ENCODE measurements around the gene OVOL3.

OVOL3 gene

GRCh38 chr19:36108684-36109083 lies 2.3 kb upstream of the OVOL3 start:
- Histone ChIP-seq H3K27ac (no peak overlapping the region), H3K9me3 (ENCODE audit: severe bottlenecking) (no peaks in the 10 kb centered on the region), H3K36me3 (peaks cover 58% of the 10 kb centered on the region), H3K4me3 (ENCODE audit: low read depth, low read length) (no peak overlapping the region), H3K27me3 (ENCODE audit: insufficient read depth, low read depth, severe bottlenecking) (no peaks in the 10 kb centered on the region)
- no peak for DNase-seq
- TF ChIP-seq, protein P1, sequence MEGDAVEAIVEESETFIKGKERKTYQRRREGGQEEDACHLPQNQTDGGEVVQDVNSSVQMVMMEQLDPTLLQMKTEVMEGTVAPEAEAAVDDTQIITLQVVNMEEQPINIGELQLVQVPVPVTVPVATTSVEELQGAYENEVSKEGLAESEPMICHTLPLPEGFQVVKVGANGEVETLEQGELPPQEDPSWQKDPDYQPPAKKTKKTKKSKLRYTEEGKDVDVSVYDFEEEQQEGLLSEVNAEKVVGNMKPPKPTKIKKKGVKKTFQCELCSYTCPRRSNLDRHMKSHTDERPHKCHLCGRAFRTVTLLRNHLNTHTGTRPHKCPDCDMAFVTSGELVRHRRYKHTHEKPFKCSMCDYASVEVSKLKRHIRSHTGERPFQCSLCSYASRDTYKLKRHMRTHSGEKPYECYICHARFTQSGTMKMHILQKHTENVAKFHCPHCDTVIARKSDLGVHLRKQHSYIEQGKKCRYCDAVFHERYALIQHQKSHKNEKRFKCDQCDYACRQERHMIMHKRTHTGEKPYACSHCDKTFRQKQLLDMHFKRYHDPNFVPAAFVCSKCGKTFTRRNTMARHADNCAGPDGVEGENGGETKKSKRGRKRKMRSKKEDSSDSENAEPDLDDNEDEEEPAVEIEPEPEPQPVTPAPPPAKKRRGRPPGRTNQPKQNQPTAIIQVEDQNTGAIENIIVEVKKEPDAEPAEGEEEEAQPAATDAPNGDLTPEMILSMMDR (IDR thresholded peaks at IDR 0.05; ENCODE audit: low read depth, low read length): no peak

GRCh38 chr19:36111200-36111539 lies 227 bp downstream of the OVOL3 start:
- no peak overlapping the region for H3K4me3 ChIP-seq (ENCODE audit: low read depth, low read length)
- DNase-seq: peak; percentile 26
- peak overlapping the region; percentile 27 for H3K27ac ChIP-seq
- TF ChIP-seq, protein P1 (IDR thresholded peaks at IDR 0.05; ENCODE audit: low read depth, low read length): no peak
- no peaks in the 10 kb centered on the region for H3K9me3 ChIP-seq (ENCODE audit: severe bottlenecking)
- H3K36me3 ChIP-seq: peaks cover 39% of the 10 kb centered on the region
- no peaks in the 10 kb centered on the region for H3K27me3 ChIP-seq (ENCODE audit: insufficient read depth, low read depth, severe bottlenecking)

GRCh38 chr19:36112678-36113077 lies 1.7 kb downstream of the OVOL3 start:
- Histone ChIP-seq H3K27ac (peak overlapping the region; percentile 40), H3K4me3 (ENCODE audit: low read depth, low read length) (no peak overlapping the region), H3K36me3 (peaks cover 46% of the 10 kb centered on the region), H3K27me3 (ENCODE audit: insufficient read depth, low read depth, severe bottlenecking) (no peaks in the 10 kb centered on the region), H3K9me3 (ENCODE audit: severe bottlenecking) (no peaks in the 10 kb centered on the region)
- TF ChIP-seq, protein P1 (IDR thresholded peaks at IDR 0.05; ENCODE audit: low read depth, low read length): no peak
- no peak for DNase-seq

DNA sequence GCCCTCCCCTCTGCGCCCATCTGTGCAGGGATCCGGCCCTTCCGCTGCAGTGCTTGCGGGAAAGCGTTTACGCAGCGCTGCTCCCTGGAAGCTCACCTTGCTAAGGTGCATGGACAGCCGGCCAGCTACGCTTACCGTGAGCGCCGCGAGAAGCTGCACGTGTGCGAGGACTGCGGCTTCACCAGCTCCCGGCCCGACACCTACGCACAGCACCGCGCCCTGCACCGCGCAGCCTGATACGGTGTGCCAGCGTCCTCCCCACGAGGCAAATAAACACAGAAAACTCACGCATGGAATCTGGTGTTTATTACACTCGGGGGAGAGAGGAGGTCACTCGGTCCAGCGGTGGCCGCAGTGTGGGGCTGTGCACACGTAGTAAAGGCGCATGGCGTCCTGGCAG lies 2.5 kb downstream of the OVOL3 start:
- peak overlapping the region; percentile 91 for H3K4me3 ChIP-seq (ENCODE audit: low read depth, low read length)
- peak overlapping the region; percentile 84 for H3K27ac ChIP-seq
- peaks cover 52% of the 10 kb centered on the region for H3K36me3 ChIP-seq
- TF ChIP-seq, protein P1 (IDR thresholded peaks at IDR 0.05; ENCODE audit: low read depth, low read length): no peak
- no peaks in the 10 kb centered on the region for H3K27me3 ChIP-seq (ENCODE audit: insufficient read depth, low read depth, severe bottlenecking)
- DNase-seq: no peak
- no peaks in the 10 kb centered on the region for H3K9me3 ChIP-seq (ENCODE audit: severe bottlenecking)

GRCh38 chr19:36113894-36114720 lies 3.2 kb downstream of the OVOL3 start:
- Histone ChIP-seq H3K27me3 (ENCODE audit: insufficient read depth, low read depth, severe bottlenecking) (no peaks in the 10 kb centered on the region), H3K27ac (peak overlapping the region; percentile 84), H3K9me3 (ENCODE audit: severe bottlenecking) (no peaks in the 10 kb centered on the region), H3K4me3 (ENCODE audit: low read depth, low read length) (peak overlapping the region; percentile 91), H3K36me3 (peaks cover 56% of the 10 kb centered on the region)
- TF ChIP-seq, protein P1 (IDR thresholded peaks at IDR 0.05; ENCODE audit: low read depth, low read length): peak; percentile 18; the same call in 1 of the 2 replicates
- DNase-seq: peak; percentile 50
